GM12878 (cell line): ENCODE measurements around the gene GALNTL6. TPM values are rescaled to one million over a fixed set of nuclear protein-coding genes. Genes with fewer than 3 reads are reported as not detected.

ENCODE experiments used
- ATAC-seq: fragments of 200-7000 bp; cut with Tn5 transposase; 3 replicates; pipeline ENCODE4 v1.9.1; 2020; ENCODE audit warnings: mild to moderate bottlenecking, moderate library complexity
- BruUV-seq: library from RNA; stranded (reverse); fragments of 400-500 nt; replicated peaks from 2 replicates; lab custom pipeline; 2021; lab: Mats Ljungman, UMichigan
- CTCF ChIA-PET: fragments of 300-600 bp; sonication (Branson Sonifier 250); formaldehyde crosslinking; extraction: SDS; loops from one replicate; lab custom pipeline; 2021; ENCODE audit warnings: inconsistent platforms; lab: Yijun Ruan, JAX
- POLR2A ChIA-PET: fragments of 350-600 bp; formaldehyde crosslinking; extraction: SDS; loops from one replicate; lab custom pipeline; 2021; ENCODE audit warnings: inconsistent platforms; lab: Charles Lee
- RAD21 ChIA-PET: fragments of 300-600 bp; sonication (Branson Sonifier 250); formaldehyde crosslinking; loops from one replicate; lab custom pipeline; 2023; ENCODE audit warnings: antibody characterized with exemption; ENCODE audit not compliant: unreplicated experiment; lab: Charles Lee
- SMC1A ChIA-PET: fragments of 300-600 bp; sonication (Branson Sonifier 250); formaldehyde crosslinking; loops from one replicate; lab custom pipeline; 2023; ENCODE audit not compliant: unreplicated experiment, uncharacterized antibody; lab: Charles Lee
- DNase-seq: peaks from one replicate; pipeline ENCODE4 v3.0.0-alpha.2; 2011; ENCODE audit warnings: low read depth, low spot score
- FAIRE-seq: peaks from 3 replicates; lab custom pipeline; 2011; peaks lifted over from hg19 to GRCh38; lab: Jason Lieb, UNC
- H2AFZ ChIP-seq: 2 replicates; pipeline ENCODE4 v1.6.0; 2011; ENCODE audit warnings: low read depth, low read length, control low read depth; ENCODE audit not compliant: control insufficient read depth
- H3K27ac ChIP-seq: 2 replicates; pipeline ENCODE4 v1.5.1; 2011; ENCODE audit warnings: control low read depth; ENCODE audit not compliant: control insufficient read depth, insufficient read depth
- H3K27me3 ChIP-seq, 2 experiments: replicated peaks in 1 of 2; 2 replicates each; pipeline versions ENCODE4 v1.6.0 to v1.6.1; 2011; ENCODE audit warnings: low read length in 1 of 2; ENCODE audit not compliant: control insufficient read depth in 2 of 2, insufficient read depth in 2 of 2
- H3K36me3 ChIP-seq, 2 experiments: 2 replicates each; pipeline ENCODE4 v1.5.1; 2011; ENCODE audit warnings: low read length in 1 of 2; ENCODE audit not compliant: control insufficient read depth in 2 of 2, insufficient read depth in 2 of 2
- H3K4me1 ChIP-seq: 2 replicates; pipeline ENCODE4 v1.6.1; 2011; ENCODE audit warnings: mild to moderate bottlenecking, low read length, moderate library complexity, mixed read lengths; ENCODE audit not compliant: control insufficient read depth, insufficient read depth
- H3K4me2 ChIP-seq: 2 replicates; pipeline ENCODE4 v1.6.0; 2011; ENCODE audit warnings: control low read depth; ENCODE audit not compliant: control insufficient read depth, insufficient read depth
- H3K4me3 ChIP-seq: fragments of 200-600 bp; sonication (generic); 2 replicates; pipeline ENCODE4 v1.5.1; 2016
- H3K79me2 ChIP-seq: 2 replicates; pipeline ENCODE4 v1.6.0; 2011; ENCODE audit warnings: low read length; ENCODE audit not compliant: control insufficient read depth, insufficient read depth
- H3K9ac ChIP-seq: 2 replicates; pipeline ENCODE4 v1.8.0; 2011; ENCODE audit warnings: low read length, control low read depth, mixed read lengths; ENCODE audit not compliant: control insufficient read depth, insufficient read depth
- H3K9me3 ChIP-seq: replicated peaks from 3 replicates; pipeline ENCODE4 v1.5.1; 2011; ENCODE audit warnings: mild to moderate bottlenecking, low read length; ENCODE audit not compliant: control insufficient read depth, insufficient read depth
- H4K20me1 ChIP-seq: 2 replicates; pipeline ENCODE4 v1.6.0; 2011; ENCODE audit not compliant: control insufficient read depth, insufficient read depth
- BCLAF1 ChIP-seq: fragments of 450-650 bp; IDR thresholded peaks from 2 replicates; pipeline ENCODE4 v1.6.1; 2017; ENCODE audit warnings: antibody characterized with exemption, mild to moderate bottlenecking, moderate library complexity
- KDM1A ChIP-seq: fragments of 200-600 bp; sonication (generic); IDR thresholded peaks from 2 replicates; pipeline ENCODE4 v1.6.1; 2016; ENCODE audit warnings: borderline replicate concordance
- POLR2AphosphoS2 ChIP-seq: IDR thresholded peaks from 2 replicates; pipeline ENCODE4 v1.6.1; 2011; ENCODE audit warnings: low read depth, mild to moderate bottlenecking, low read length, improper control_type of control experiment, moderate library complexity
- SIN3A ChIP-seq: IDR thresholded peaks from 2 replicates; pipeline ENCODE4 v1.6.1; 2012; ENCODE audit warnings: low read depth, low read length, improper control_type of control experiment
- SKIL ChIP-seq: fragments of 450-650 bp; IDR thresholded peaks from 2 replicates; pipeline ENCODE4 v1.6.1; 2017; ENCODE audit warnings: mild to moderate bottlenecking, low read depth, inconsistent platforms; ENCODE audit not compliant: poor library complexity, severe bottlenecking
- SUPT20H ChIP-seq: IDR thresholded peaks from 2 replicates; pipeline ENCODE4 v1.6.1; 2011; ENCODE audit warnings: low read depth, mild to moderate bottlenecking, low read length, moderate library complexity, borderline replicate concordance; ENCODE audit not compliant: control insufficient read depth
- TAF1 ChIP-seq: IDR thresholded peaks from 2 replicates; pipeline ENCODE4 v1.6.1; 2011; ENCODE audit warnings: mild to moderate bottlenecking, low read depth, low read length, borderline replicate concordance
- YBX1 ChIP-seq: fragments of 450-650 bp; IDR thresholded peaks from 2 replicates; pipeline ENCODE4 v1.6.1; 2016; ENCODE audit warnings: antibody characterized with exemption
- ZBTB4 ChIP-seq: fragments of 450-650 bp; formaldehyde crosslinking; IDR thresholded peaks from 2 replicates; pipeline ENCODE4 v1.4.0; 2022; ENCODE audit warnings: mild to moderate bottlenecking, moderate library complexity
- WGBS: methylation state at CpG from one replicate; pipeline ENCODE4 v1.1.6; 2016; ENCODE audit warnings: low lambda C conversion rate; ENCODE audit not compliant: insufficient replicate concordance, insufficient coverage; ENCODE audit errors: missing lambda C conversion rate; 5-methylcytosine and 5-hydroxymethylcytosine counted together
- in situ Hi-C: fragments of 300-500 bp; cut with MboI; formaldehyde crosslinking; loops from 9 replicates; pipeline ENCODE4 v1.14.3; 2018; ENCODE audit warnings: mixed read lengths
- intact Hi-C: fragments of 100-400 bp; cut with micrococcal nuclease; formaldehyde crosslinking; loops from one replicate; pipeline ENCODE4 v1.14.2; 2022; ENCODE audit not compliant: unreplicated experiment
- polyA plus RNA-seq, 11 experiments: library from polyadenylated mRNA; depleted of rRNA in 4 of 11; unstranded in 6 of 11; stranded (reverse) in 5 of 11; fragments of >200 nt; fragmentation: Nextera tagmentation in 4 of 11; fragmentation: Illumina TruSeq in 1 of 11; extraction: Ambion mirVana in 4 of 11; extraction: Trizol in 1 of 11; gene quantifications; 1 replicate in 1 of 11; 2 replicates in 10 of 11; pipeline versions ENCODE4 v1.2.1 to v1.2.3, GENCODE V29; 2011 to 2016; ENCODE audit warnings: inconsistent platforms in 2 of 11, missing spikeins in 2 of 11, low read depth in 1 of 11
- total RNA-seq, 4 experiments: library from RNA; depleted of rRNA in 3 of 4; stranded (reverse); fragments of >200 nt in 3 of 4; fragmentation: Illumina TruSeq in 1 of 4; extraction: Trizol in 1 of 4; gene quantifications; 2 replicates each; pipeline versions ENCODE4 v1.2.1 to v1.2.3, GENCODE V29; 2013 to 2021

GALNTL6 gene
- total and polyA plus RNA-seq, 10 of the 15 experiments (the other 5 are each of a cell fraction or from before 2014, with no cell fraction given) = 0.01 to 0.29 TPM; not detected in 8

- ATAC-seq (no peak), DNase-seq (no peak), FAIRE-seq (no peak)
- ChIA-PET CTCF (interaction anchor here (0.6 kb wide), 2 partner anchors 21 to 165 kb away, joined by 3 read pairs; no protein-coding TSS in a partner anchor), RAD21 (no interaction called here), POLR2A (no interaction called here), SMC1A (no interaction called here)
- Histone ChIP-seq H3K9me3 (no peaks in the 10 kb centered on the region; the same call in 1 of the 3 replicates), H3K4me2 (no peak overlapping the region), H3K27ac (no peak overlapping the region), H3K79me2 (no peaks in the 10 kb centered on the region), H3K36me3 (no peaks in the 10 kb centered on the region), H3K27me3 (no peaks in the 10 kb centered on the region), H3K4me3 (no peak overlapping the region), H2AFZ (no peak overlapping the region), H4K20me1 (no peaks in the 10 kb centered on the region), H3K4me1 (no peaks in the 10 kb centered on the region), H3K9ac (no peak overlapping the region)
- in situ Hi-C loops = no loop called here
- intact Hi-C loops = no loop called here
- BruUV-seq = no TSS peak
- 98% methylated on average over 3 of the region's 3 CpGs for WGBS
- no peak for TF ChIP-seq TAF1
- TF ChIP-seq SUPT20H = no peak
These were observed 1169.8 kb downstream of the GALNTL6 start for GRCh38 chr4:172983014-172983413.

GRCh38 chr4:172983631-172984030, 1170.4 kb downstream of the GALNTL6 start:
- ChIA-PET SMC1A (no interaction called here), CTCF (interaction anchor here (0.6 kb wide), 1 partner anchor 21 kb away, joined by 3 read pairs; no protein-coding TSS in a partner anchor), RAD21 (no interaction called here), POLR2A (no interaction called here)
- H3K27ac ChIP-seq = no peak overlapping the region
- DNase-seq (no peak), ATAC-seq (no peak), FAIRE-seq (no peak)
- intact Hi-C loops (no loop called here), in situ Hi-C loops (no loop called here)
- WGBS = 65% methylated on average over 3 of the region's 3 CpGs
- no peaks in the 10 kb centered on the region for H3K4me1 ChIP-seq
- H4K20me1 ChIP-seq = no peaks in the 10 kb centered on the region
- H3K27me3 ChIP-seq = no peaks in the 10 kb centered on the region
- H2AFZ ChIP-seq = no peak overlapping the region
- no peak overlapping the region for H3K9ac ChIP-seq
- H3K9me3 ChIP-seq = peaks cover 2% of the 10 kb centered on the region; the same call in 2 of the 3 replicates
- H3K4me3 ChIP-seq = no peak overlapping the region
- H3K79me2 ChIP-seq = no peaks in the 10 kb centered on the region
- no peaks in the 10 kb centered on the region for H3K36me3 ChIP-seq
- no TSS peak for BruUV-seq
- no peak overlapping the region for H3K4me2 ChIP-seq
- TF ChIP-seq POLR2AphosphoS2 (no peak), KDM1A (no peak), YBX1 (no peak), ZBTB4 (CRISPR knock-in tag) (no peak), SKIL (no peak), BCLAF1 (no peak), SIN3A (no peak)
